ENCODE data around the gene PIGM. TPM values are rescaled to one million over a fixed set of nuclear protein-coding genes. Genes with fewer than 3 reads are reported as not detected.

The PIGM gene
- total and polyA plus RNA-seq, 3 experiments from 2014 or later, result 3.2 to 6.9 (median 6.5) TPM

- Mint-ChIP-seq H3K36me3 (no peaks in the 10 kb centered on the region), H3K4me1 (peaks cover 0 to 6% (median 0%) of the 10 kb centered on the region in 3 donors), H3K27me3 (peaks cover 23 to 45% of the 10 kb centered on the region in 2 donors), H3K9me3 (no peaks in the 10 kb centered on the region), H3K27ac (peak overlapping the region in 2 of 8 donors; percentile 19 to 25), H3K4me3 (no peak overlapping the region)
- CTCF ChIA-PET, result interaction anchor here (1.1 kb wide), 1 partner anchor 14 kb away, joined by 3 read pairs; no protein-coding TSS in a partner anchor
- Histone ChIP-seq H3K4me3 (ENCODE audit: low read length) (no peak overlapping the region), H3K36me3 (ENCODE audit: insufficient read depth, low read length) (no peaks in the 10 kb centered on the region), H3K27ac (ENCODE audit: low read depth, low read length) (no peak overlapping the region), H3K27me3 (ENCODE audit: insufficient read depth, low read length, poor library complexity, severe bottlenecking) (no peaks in the 10 kb centered on the region), H3K4me1 (ENCODE audit: insufficient read depth, low read length) (no peaks in the 10 kb centered on the region), H3K9me3 (ENCODE audit: low read length) (no peaks in the 10 kb centered on the region)
- POLR2A ChIA-PET, result no interaction called here
- peak in 1 of 5 donors; percentile 3 for DNase-seq
Observed at GRCh38 chr1:159991513-159991912, 40.3 kb downstream of the PIGM start.

DNA sequence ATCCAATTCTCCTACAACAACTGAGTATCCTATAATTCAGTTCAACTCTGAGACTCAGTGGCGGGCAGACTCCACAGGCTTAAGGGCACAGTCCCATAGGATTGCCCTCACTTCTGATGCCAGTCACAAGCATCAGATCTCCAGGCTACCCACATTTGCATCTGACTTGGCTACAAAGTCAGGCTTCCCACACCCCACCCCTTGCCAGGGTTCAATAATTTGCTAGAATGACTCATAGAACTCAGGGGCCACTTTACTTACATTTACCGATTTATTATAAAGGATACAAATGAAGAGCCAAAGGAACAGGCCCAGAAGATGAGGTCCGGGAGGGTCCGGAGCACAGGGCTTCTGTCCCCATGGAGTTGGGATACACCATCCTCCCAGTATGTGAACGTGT is 41.8 kb downstream of the PIGM start:
- Mint-ChIP-seq H3K27ac (no peak overlapping the region), H3K27me3 (peaks cover 18 to 52% of the 10 kb centered on the region in 2 donors), H3K4me3 (no peak overlapping the region), H3K4me1 (peaks cover 0 to 6% (median 0%) of the 10 kb centered on the region in 3 donors), H3K36me3 (no peaks in the 10 kb centered on the region), H3K9me3 (no peaks in the 10 kb centered on the region)
- no peaks in the 10 kb centered on the region for H3K36me3 ChIP-seq (ENCODE audit: insufficient read depth, low read length)
- no peak for DNase-seq
- H3K9me3 ChIP-seq (ENCODE audit: low read length), result no peaks in the 10 kb centered on the region
- H3K4me1 ChIP-seq (ENCODE audit: insufficient read depth, low read length), result no peaks in the 10 kb centered on the region
- no peaks in the 10 kb centered on the region for H3K27me3 ChIP-seq (ENCODE audit: insufficient read depth, low read length, poor library complexity, severe bottlenecking)
- POLR2A ChIA-PET, result no interaction called here
- CTCF ChIA-PET, result no interaction called here
- no peak overlapping the region for H3K4me3 ChIP-seq (ENCODE audit: low read length)
- H3K27ac ChIP-seq (ENCODE audit: low read depth, low read length), result no peak overlapping the region

- Histone ChIP-seq H3K4me3 (ENCODE audit: low read length) (no peak overlapping the region), H3K9me3 (ENCODE audit: low read length) (no peaks in the 10 kb centered on the region), H3K27ac (ENCODE audit: low read depth, low read length) (no peak overlapping the region), H3K4me1 (ENCODE audit: insufficient read depth, low read length) (no peaks in the 10 kb centered on the region), H3K27me3 (ENCODE audit: insufficient read depth, low read length, poor library complexity, severe bottlenecking) (no peaks in the 10 kb centered on the region), H3K36me3 (ENCODE audit: insufficient read depth, low read length) (no peaks in the 10 kb centered on the region)
- CTCF ChIA-PET, result no interaction called here
- peaks cover 0 to 6% (median 0%) of the 10 kb centered on the region in 3 donors for H3K4me1 Mint-ChIP-seq
- no peaks in the 10 kb centered on the region for H3K36me3 Mint-ChIP-seq
- no peak overlapping the region for H3K4me3 Mint-ChIP-seq
- DNase-seq, result no peak
- no peak overlapping the region for H3K27ac Mint-ChIP-seq
- no peaks in the 10 kb centered on the region for H3K9me3 Mint-ChIP-seq
- H3K27me3 Mint-ChIP-seq, result peaks cover 18 to 55% of the 10 kb centered on the region in 2 donors
- POLR2A ChIA-PET, result no interaction called here
Observed at GRCh38 chr1:159989581-159989980, 42.2 kb downstream of the PIGM start.

DNA sequence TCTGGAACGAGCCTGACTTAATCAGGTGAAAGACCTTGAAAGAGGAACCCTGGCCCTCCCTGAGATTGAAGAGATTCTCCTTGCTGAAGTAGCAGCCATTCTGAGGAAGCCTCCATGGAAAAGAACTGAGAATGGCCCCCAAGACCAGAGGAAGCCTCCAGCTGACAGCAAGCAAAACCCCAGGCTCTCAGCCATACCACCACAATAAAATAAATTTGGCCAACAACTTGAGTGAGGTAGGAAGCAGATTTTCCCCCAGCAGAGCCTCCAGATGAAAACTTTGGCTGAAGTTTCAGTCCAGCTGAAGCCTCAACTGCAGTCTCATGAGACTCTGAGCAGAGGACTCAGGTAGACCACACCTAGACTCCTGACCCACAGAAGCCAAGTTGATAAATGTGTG is 43.8 kb downstream of the PIGM start:
- Mint-ChIP-seq H3K4me1 (peaks cover 0 to 6% (median 0%) of the 10 kb centered on the region in 3 donors), H3K4me3 (no peak overlapping the region), H3K27ac (peak overlapping the region in 1 of 8 donors; percentile 18), H3K9me3 (no peaks in the 10 kb centered on the region), H3K36me3 (no peaks in the 10 kb centered on the region), H3K27me3 (peaks cover 13 to 59% of the 10 kb centered on the region in 2 donors)
- Histone ChIP-seq H3K27ac (ENCODE audit: low read depth, low read length) (no peak overlapping the region), H3K27me3 (ENCODE audit: insufficient read depth, low read length, poor library complexity, severe bottlenecking) (no peaks in the 10 kb centered on the region), H3K4me3 (ENCODE audit: low read length) (no peak overlapping the region), H3K36me3 (ENCODE audit: insufficient read depth, low read length) (no peaks in the 10 kb centered on the region), H3K4me1 (ENCODE audit: insufficient read depth, low read length) (no peaks in the 10 kb centered on the region), H3K9me3 (ENCODE audit: low read length) (no peaks in the 10 kb centered on the region)
- ChIA-PET CTCF (no interaction called here), POLR2A (no interaction called here)
- no peak for DNase-seq

DNA sequence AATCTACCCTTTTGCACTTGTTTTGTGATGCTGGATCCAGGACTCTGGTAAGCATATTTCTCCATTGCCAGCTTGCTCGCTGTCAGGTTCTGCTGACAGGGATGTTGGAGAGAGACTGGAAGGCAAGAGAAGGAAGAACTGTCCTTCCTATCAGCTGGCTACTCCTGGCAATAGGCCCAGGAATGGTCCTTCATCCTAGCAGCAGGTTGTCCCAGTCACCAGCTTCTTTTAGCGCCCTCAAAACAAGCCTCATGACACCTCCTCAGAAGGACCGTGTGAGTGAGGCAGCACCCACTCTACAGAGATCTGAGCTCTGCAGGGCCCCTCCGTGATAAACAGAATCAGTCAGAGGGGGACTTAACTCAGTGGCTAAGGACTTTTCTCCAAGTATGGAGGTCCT is 44.6 kb downstream of the PIGM start:
- H3K9me3 ChIP-seq (ENCODE audit: low read length), result no peaks in the 10 kb centered on the region
- ChIA-PET CTCF (interaction anchor here (1.7 kb wide), 1 partner anchor 20 kb away, joined by 5 read pairs; no protein-coding TSS in a partner anchor), POLR2A (no interaction called here)
- H3K36me3 ChIP-seq (ENCODE audit: insufficient read depth, low read length), result no peaks in the 10 kb centered on the region
- no peaks in the 10 kb centered on the region for H3K27me3 ChIP-seq (ENCODE audit: insufficient read depth, low read length, poor library complexity, severe bottlenecking)
- H3K4me3 Mint-ChIP-seq, result no peak overlapping the region
- no peaks in the 10 kb centered on the region for H3K4me1 ChIP-seq (ENCODE audit: insufficient read depth, low read length)
- H3K4me3 ChIP-seq (ENCODE audit: low read length), result no peak overlapping the region
- peaks cover 0 to 6% (median 0%) of the 10 kb centered on the region in 3 donors for H3K4me1 Mint-ChIP-seq
- no peaks in the 10 kb centered on the region for H3K36me3 Mint-ChIP-seq
- H3K27me3 Mint-ChIP-seq, result peaks cover 10 to 59% of the 10 kb centered on the region in 2 donors
- DNase-seq, result no peak
- H3K27ac Mint-ChIP-seq, result no peak overlapping the region
- H3K9me3 Mint-ChIP-seq, result no peaks in the 10 kb centered on the region
- H3K27ac ChIP-seq (ENCODE audit: low read depth, low read length), result no peak overlapping the region

- POLR2A ChIA-PET, result no interaction called here
- Mint-ChIP-seq H3K9me3 (no peaks in the 10 kb centered on the region), H3K4me1 (peaks cover 0 to 3% (median 0%) of the 10 kb centered on the region in 3 donors), H3K27ac (no peak overlapping the region), H3K27me3 (peaks cover 12 to 60% of the 10 kb centered on the region in 2 donors), H3K36me3 (no peaks in the 10 kb centered on the region), H3K4me3 (no peak overlapping the region)
- no peaks in the 10 kb centered on the region for H3K36me3 ChIP-seq (ENCODE audit: insufficient read depth, low read length)
- no peaks in the 10 kb centered on the region for H3K27me3 ChIP-seq (ENCODE audit: insufficient read depth, low read length, poor library complexity, severe bottlenecking)
- no peaks in the 10 kb centered on the region for H3K9me3 ChIP-seq (ENCODE audit: low read length)
- H3K4me1 ChIP-seq (ENCODE audit: insufficient read depth, low read length), result no peaks in the 10 kb centered on the region
- CTCF ChIA-PET, result interaction anchor here (1.7 kb wide), 1 partner anchor 21 kb away, joined by 5 read pairs; no protein-coding TSS in a partner anchor
- no peak overlapping the region for H3K4me3 ChIP-seq (ENCODE audit: low read length)
- no peak for DNase-seq
- no peak overlapping the region for H3K27ac ChIP-seq (ENCODE audit: low read depth, low read length)
Observed at GRCh38 chr1:159986531-159986930, 45.3 kb downstream of the PIGM start.

DNA sequence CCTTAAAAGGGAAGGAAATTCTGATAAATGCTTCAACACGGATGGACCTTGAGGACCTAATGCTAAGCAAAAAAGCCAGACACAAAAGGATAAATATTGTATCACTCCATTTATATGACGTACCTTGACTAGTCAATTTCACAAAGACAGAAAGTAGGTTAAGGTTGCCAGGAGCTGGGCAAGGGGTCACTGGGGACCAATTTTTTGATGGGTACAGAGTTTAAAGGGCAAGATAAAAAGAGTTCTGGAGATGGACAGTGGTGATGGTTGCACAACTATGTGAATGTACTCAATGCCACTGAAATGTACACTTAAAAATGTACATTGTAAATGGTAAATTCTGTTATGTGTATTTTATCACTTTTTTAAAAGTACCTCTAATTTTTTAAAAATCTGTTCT is 45.7 kb downstream of the PIGM start:
- no peaks in the 10 kb centered on the region for H3K9me3 ChIP-seq (ENCODE audit: low read length)
- Mint-ChIP-seq H3K4me3 (no peak overlapping the region), H3K27me3 (peaks cover 12 to 56% of the 10 kb centered on the region in 2 donors), H3K27ac (no peak overlapping the region), H3K36me3 (no peaks in the 10 kb centered on the region), H3K4me1 (no peaks in the 10 kb centered on the region), H3K9me3 (no peaks in the 10 kb centered on the region)
- H3K4me1 ChIP-seq (ENCODE audit: insufficient read depth, low read length), result no peaks in the 10 kb centered on the region
- POLR2A ChIA-PET, result no interaction called here
- H3K27ac ChIP-seq (ENCODE audit: low read depth, low read length), result no peak overlapping the region
- H3K4me3 ChIP-seq (ENCODE audit: low read length), result no peak overlapping the region
- no peak for DNase-seq
- H3K27me3 ChIP-seq (ENCODE audit: insufficient read depth, low read length, poor library complexity, severe bottlenecking), result no peaks in the 10 kb centered on the region
- H3K36me3 ChIP-seq (ENCODE audit: insufficient read depth, low read length), result no peaks in the 10 kb centered on the region
- CTCF ChIA-PET, result interaction anchor here (1.7 kb wide), 1 partner anchor 21 kb away, joined by 5 read pairs; no protein-coding TSS in a partner anchor

DNA sequence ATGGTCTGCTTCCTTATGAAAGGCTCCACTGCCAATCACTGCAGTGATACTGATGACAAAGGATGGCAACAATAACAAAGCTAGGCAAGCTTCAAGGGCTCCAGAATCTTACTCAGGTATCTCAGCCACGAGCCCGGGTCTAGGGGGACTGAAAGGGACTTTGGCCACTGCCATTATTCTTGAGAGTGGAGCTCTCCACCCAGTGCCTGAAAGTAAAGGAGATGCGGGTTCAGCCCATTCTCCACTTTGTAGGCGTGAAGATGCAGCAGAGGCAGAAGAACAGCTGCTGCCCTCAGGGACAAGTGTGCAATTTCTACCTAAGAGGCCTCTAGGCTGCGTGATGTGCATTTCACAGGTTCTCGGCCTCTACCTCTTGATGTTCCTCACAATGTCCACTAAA is 46.3 kb downstream of the PIGM start:
- Mint-ChIP-seq H3K4me3 (no peak overlapping the region), H3K4me1 (no peaks in the 10 kb centered on the region), H3K27ac (no peak overlapping the region), H3K36me3 (no peaks in the 10 kb centered on the region), H3K9me3 (no peaks in the 10 kb centered on the region), H3K27me3 (peaks cover 15 to 56% of the 10 kb centered on the region in 2 donors)
- H3K27ac ChIP-seq (ENCODE audit: low read depth, low read length), result no peak overlapping the region
- H3K4me1 ChIP-seq (ENCODE audit: insufficient read depth, low read length), result no peaks in the 10 kb centered on the region
- ChIA-PET CTCF (interaction anchor here (1.7 kb wide), 1 partner anchor 22 kb away, joined by 5 read pairs; no protein-coding TSS in a partner anchor), POLR2A (no interaction called here)
- H3K27me3 ChIP-seq (ENCODE audit: insufficient read depth, low read length, poor library complexity, severe bottlenecking), result no peaks in the 10 kb centered on the region
- no peaks in the 10 kb centered on the region for H3K9me3 ChIP-seq (ENCODE audit: low read length)
- no peaks in the 10 kb centered on the region for H3K36me3 ChIP-seq (ENCODE audit: insufficient read depth, low read length)
- no peak for DNase-seq
- no peak overlapping the region for H3K4me3 ChIP-seq (ENCODE audit: low read length)

Measured in CD8-positive, alpha-beta memory T cell (primary cell).